GM12878 (cell line): Measurements from ENCODE around the gene GRM7. TPM values are rescaled to one million over a fixed set of nuclear protein-coding genes. Genes with fewer than 3 reads are reported as not detected.

ENCODE experiments used
- ATAC-seq: fragments of 200-7000 bp; cut with Tn5 transposase; 3 replicates; pipeline ENCODE4 v1.9.1; 2020; ENCODE audit warnings: mild to moderate bottlenecking, moderate library complexity
- BruUV-seq: library from RNA; stranded (reverse); fragments of 400-500 nt; replicated peaks from 2 replicates; lab custom pipeline; 2021; lab: Mats Ljungman, UMichigan
- CTCF ChIA-PET: fragments of 300-600 bp; sonication (Branson Sonifier 250); formaldehyde crosslinking; extraction: SDS; loops from one replicate; lab custom pipeline; 2021; ENCODE audit warnings: inconsistent platforms; lab: Yijun Ruan, JAX
- POLR2A ChIA-PET: fragments of 350-600 bp; formaldehyde crosslinking; extraction: SDS; loops from one replicate; lab custom pipeline; 2021; ENCODE audit warnings: inconsistent platforms; lab: Charles Lee
- RAD21 ChIA-PET: fragments of 300-600 bp; sonication (Branson Sonifier 250); formaldehyde crosslinking; loops from one replicate; lab custom pipeline; 2023; ENCODE audit warnings: antibody characterized with exemption; ENCODE audit not compliant: unreplicated experiment; lab: Charles Lee
- SMC1A ChIA-PET: fragments of 300-600 bp; sonication (Branson Sonifier 250); formaldehyde crosslinking; loops from one replicate; lab custom pipeline; 2023; ENCODE audit not compliant: unreplicated experiment, uncharacterized antibody; lab: Charles Lee
- DNase-seq: peaks from one replicate; pipeline ENCODE4 v3.0.0-alpha.2; 2011; ENCODE audit warnings: low read depth, low spot score
- FAIRE-seq: peaks from 3 replicates; lab custom pipeline; 2011; peaks lifted over from hg19 to GRCh38; lab: Jason Lieb, UNC
- H2AFZ ChIP-seq: 2 replicates; pipeline ENCODE4 v1.6.0; 2011; ENCODE audit warnings: low read depth, low read length, control low read depth; ENCODE audit not compliant: control insufficient read depth
- H3K27ac ChIP-seq: 2 replicates; pipeline ENCODE4 v1.5.1; 2011; ENCODE audit warnings: control low read depth; ENCODE audit not compliant: control insufficient read depth, insufficient read depth
- H3K27me3 ChIP-seq, 2 experiments: replicated peaks in 1 of 2; 2 replicates each; pipeline versions ENCODE4 v1.6.0 to v1.6.1; 2011; ENCODE audit warnings: low read length in 1 of 2; ENCODE audit not compliant: control insufficient read depth in 2 of 2, insufficient read depth in 2 of 2
- H3K36me3 ChIP-seq, 2 experiments: 2 replicates each; pipeline ENCODE4 v1.5.1; 2011; ENCODE audit warnings: low read length in 1 of 2; ENCODE audit not compliant: control insufficient read depth in 2 of 2, insufficient read depth in 2 of 2
- H3K4me1 ChIP-seq: 2 replicates; pipeline ENCODE4 v1.6.1; 2011; ENCODE audit warnings: mild to moderate bottlenecking, low read length, moderate library complexity, mixed read lengths; ENCODE audit not compliant: control insufficient read depth, insufficient read depth
- H3K4me2 ChIP-seq: 2 replicates; pipeline ENCODE4 v1.6.0; 2011; ENCODE audit warnings: control low read depth; ENCODE audit not compliant: control insufficient read depth, insufficient read depth
- H3K4me3 ChIP-seq: fragments of 200-600 bp; sonication (generic); 2 replicates; pipeline ENCODE4 v1.5.1; 2016
- H3K79me2 ChIP-seq: 2 replicates; pipeline ENCODE4 v1.6.0; 2011; ENCODE audit warnings: low read length; ENCODE audit not compliant: control insufficient read depth, insufficient read depth
- H3K9ac ChIP-seq: 2 replicates; pipeline ENCODE4 v1.8.0; 2011; ENCODE audit warnings: low read length, control low read depth, mixed read lengths; ENCODE audit not compliant: control insufficient read depth, insufficient read depth
- H3K9me3 ChIP-seq: replicated peaks from 3 replicates; pipeline ENCODE4 v1.5.1; 2011; ENCODE audit warnings: mild to moderate bottlenecking, low read length; ENCODE audit not compliant: control insufficient read depth, insufficient read depth
- H4K20me1 ChIP-seq: 2 replicates; pipeline ENCODE4 v1.6.0; 2011; ENCODE audit not compliant: control insufficient read depth, insufficient read depth
- ATF7 ChIP-seq: fragments of 450-650 bp; IDR thresholded peaks from 2 replicates; pipeline ENCODE4 v1.6.1; 2016; ENCODE audit warnings: low read depth, mild to moderate bottlenecking
- BACH1 ChIP-seq: fragments of 450-650 bp; IDR thresholded peaks from 2 replicates; pipeline ENCODE4 v1.6.1; 2017; ENCODE audit warnings: mild to moderate bottlenecking, borderline replicate concordance
- CHD1 ChIP-seq: IDR thresholded peaks from 2 replicates; pipeline ENCODE4 v1.6.1; 2012; ENCODE audit warnings: low read depth, low read length, improper control_type of control experiment
- ESRRA ChIP-seq: IDR thresholded peaks from 2 replicates; pipeline ENCODE4 v1.6.1; 2012; ENCODE audit warnings: mild to moderate bottlenecking, low read length, improper control_type of control experiment
- KLF5 ChIP-seq: fragments of 450-650 bp; IDR thresholded peaks from 2 replicates; pipeline ENCODE4 v1.6.1; 2014; ENCODE audit warnings: mild to moderate bottlenecking; ENCODE audit not compliant: partially characterized antibody
- MYB ChIP-seq: fragments of 150-350 bp; IDR thresholded peaks from 2 replicates; pipeline ENCODE4 v1.6.1; 2014; ENCODE audit warnings: mild to moderate bottlenecking, low read depth, low read length, borderline replicate concordance
- POLR2AphosphoS5 ChIP-seq: IDR thresholded peaks from 2 replicates; pipeline ENCODE4 v1.6.1; 2011; ENCODE audit warnings: mild to moderate bottlenecking, low read length, inconsistent platforms
- POU2F2 ChIP-seq: IDR thresholded peaks from 3 replicates; pipeline ENCODE4 v1.6.1; 2011; ENCODE audit warnings: low read depth, mild to moderate bottlenecking, low read length, borderline replicate concordance
- SMAD5 ChIP-seq: IDR thresholded peaks from 2 replicates; pipeline ENCODE4 v1.6.1; 2016; ENCODE audit warnings: antibody characterized with exemption, low read depth
- SMARCA5 ChIP-seq: fragments of 450-650 bp; IDR thresholded peaks from 2 replicates; pipeline ENCODE4 v1.6.1; 2017; ENCODE audit warnings: mild to moderate bottlenecking
- SREBF1 ChIP-seq: IDR thresholded peaks from 2 replicates; pipeline ENCODE4 v1.6.1; 2012; ENCODE audit warnings: mild to moderate bottlenecking, low read length
- SRF ChIP-seq, 2 experiments: IDR thresholded peaks; 2 replicates each; pipeline ENCODE4 v1.6.1; 2011; ENCODE audit warnings: low read depth in 2 of 2, low read length in 2 of 2, mild to moderate bottlenecking in 1 of 2, moderate library complexity in 1 of 2
- TARDBP ChIP-seq: IDR thresholded peaks from 2 replicates; pipeline ENCODE4 v1.6.1; 2016; ENCODE audit warnings: borderline replicate concordance
- ZBTB4 ChIP-seq: fragments of 450-650 bp; formaldehyde crosslinking; IDR thresholded peaks from 2 replicates; pipeline ENCODE4 v1.4.0; 2022; ENCODE audit warnings: mild to moderate bottlenecking, moderate library complexity
- ZNF274 ChIP-seq: IDR thresholded peaks from one replicate; pipeline ENCODE4 v1.8.0; 2011; ENCODE audit not compliant: insufficient read length, insufficient read depth
- ZNF384 ChIP-seq: IDR thresholded peaks from 2 replicates; pipeline ENCODE4 v1.6.1; 2012; ENCODE audit warnings: low read depth, mild to moderate bottlenecking, low read length, improper control_type of control experiment, borderline replicate concordance
- ZZZ3 ChIP-seq: IDR thresholded peaks from 2 replicates; pipeline ENCODE4 v1.6.1; 2011; ENCODE audit warnings: low read depth; ENCODE audit not compliant: control insufficient read depth, insufficient read length
- WGBS: methylation state at CpG from one replicate; pipeline ENCODE4 v1.1.6; 2016; ENCODE audit warnings: low lambda C conversion rate; ENCODE audit not compliant: insufficient replicate concordance, insufficient coverage; ENCODE audit errors: missing lambda C conversion rate; 5-methylcytosine and 5-hydroxymethylcytosine counted together
- in situ Hi-C: fragments of 300-500 bp; cut with MboI; formaldehyde crosslinking; loops from 9 replicates; pipeline ENCODE4 v1.14.3; 2018; ENCODE audit warnings: mixed read lengths
- intact Hi-C: fragments of 100-400 bp; cut with micrococcal nuclease; formaldehyde crosslinking; loops from one replicate; pipeline ENCODE4 v1.14.2; 2022; ENCODE audit not compliant: unreplicated experiment
- polyA plus RNA-seq, 11 experiments: library from polyadenylated mRNA; depleted of rRNA in 4 of 11; unstranded in 6 of 11; stranded (reverse) in 5 of 11; fragments of >200 nt; fragmentation: Nextera tagmentation in 4 of 11; fragmentation: Illumina TruSeq in 1 of 11; extraction: Ambion mirVana in 4 of 11; extraction: Trizol in 1 of 11; gene quantifications; 1 replicate in 1 of 11; 2 replicates in 10 of 11; pipeline versions ENCODE4 v1.2.1 to v1.2.3, GENCODE V29; 2011 to 2016; ENCODE audit warnings: inconsistent platforms in 2 of 11, missing spikeins in 2 of 11, low read depth in 1 of 11
- total RNA-seq, 4 experiments: library from RNA; depleted of rRNA in 3 of 4; stranded (reverse); fragments of >200 nt in 3 of 4; fragmentation: Illumina TruSeq in 1 of 4; extraction: Trizol in 1 of 4; gene quantifications; 2 replicates each; pipeline versions ENCODE4 v1.2.1 to v1.2.3, GENCODE V29; 2013 to 2021
- TF ChIP-seq, protein P1 (sequence below): fragments of 450-650 bp; formaldehyde crosslinking; IDR thresholded peaks from 2 replicates; pipeline ENCODE4 v1.4.0; 2020; ENCODE audit warnings: mild to moderate bottlenecking, moderate library complexity

GRM7 gene
- total and polyA plus RNA-seq, 10 of the 15 experiments (the other 5 are each of a cell fraction or from before 2014, with no cell fraction given), result not detected

GRCh38 chr3:7254251-7254650, 393.3 kb downstream of the GRM7 start:
- TF ChIP-seq SMARCA5 (no peak), BACH1 (no peak), CHD1 (no peak), KLF5 (no peak), POLR2AphosphoS5 (no peak), TARDBP (no peak), SRF (IDR thresholded peaks at IDR 0.05; ENCODE audit: low read depth in 2 of 2, low read length in 2 of 2) (no peak), ZBTB4 (CRISPR knock-in tag) (no peak), ESRRA (no peak), SREBF1 (no peak), ATF7 (no peak), SMAD5 (no peak), POU2F2 (no peak), MYB (no peak), ZNF384 (no peak), ZZZ3 (no peak), ZNF274 (no peak)
- TF ChIP-seq, protein P1, sequence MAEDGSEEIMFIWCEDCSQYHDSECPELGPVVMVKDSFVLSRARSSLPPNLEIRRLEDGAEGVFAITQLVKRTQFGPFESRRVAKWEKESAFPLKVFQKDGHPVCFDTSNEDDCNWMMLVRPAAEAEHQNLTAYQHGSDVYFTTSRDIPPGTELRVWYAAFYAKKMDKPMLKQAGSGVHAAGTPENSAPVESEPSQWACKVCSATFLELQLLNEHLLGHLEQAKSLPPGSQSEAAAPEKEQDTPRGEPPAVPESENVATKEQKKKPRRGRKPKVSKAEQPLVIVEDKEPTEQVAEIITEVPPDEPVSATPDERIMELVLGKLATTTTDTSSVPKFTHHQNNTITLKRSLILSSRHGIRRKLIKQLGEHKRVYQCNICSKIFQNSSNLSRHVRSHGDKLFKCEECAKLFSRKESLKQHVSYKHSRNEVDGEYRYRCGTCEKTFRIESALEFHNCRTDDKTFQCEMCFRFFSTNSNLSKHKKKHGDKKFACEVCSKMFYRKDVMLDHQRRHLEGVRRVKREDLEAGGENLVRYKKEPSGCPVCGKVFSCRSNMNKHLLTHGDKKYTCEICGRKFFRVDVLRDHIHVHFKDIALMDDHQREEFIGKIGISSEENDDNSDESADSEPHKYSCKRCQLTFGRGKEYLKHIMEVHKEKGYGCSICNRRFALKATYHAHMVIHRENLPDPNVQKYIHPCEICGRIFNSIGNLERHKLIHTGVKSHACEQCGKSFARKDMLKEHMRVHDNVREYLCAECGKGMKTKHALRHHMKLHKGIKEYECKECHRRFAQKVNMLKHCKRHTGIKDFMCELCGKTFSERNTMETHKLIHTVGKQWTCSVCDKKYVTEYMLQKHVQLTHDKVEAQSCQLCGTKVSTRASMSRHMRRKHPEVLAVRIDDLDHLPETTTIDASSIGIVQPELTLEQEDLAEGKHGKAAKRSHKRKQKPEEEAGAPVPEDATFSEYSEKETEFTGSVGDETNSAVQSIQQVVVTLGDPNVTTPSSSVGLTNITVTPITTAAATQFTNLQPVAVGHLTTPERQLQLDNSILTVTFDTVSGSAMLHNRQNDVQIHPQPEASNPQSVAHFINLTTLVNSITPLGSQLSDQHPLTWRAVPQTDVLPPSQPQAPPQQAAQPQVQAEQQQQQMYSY, result no peak
- intact Hi-C loops, result no loop called here
- no TSS peak for BruUV-seq

More at GRCh38 chr3:7254251-7254650, 393.3 kb downstream of the GRM7 start:
- no peak overlapping the region for H3K4me2 ChIP-seq
- H3K27me3 ChIP-seq, result no peaks in the 10 kb centered on the region
- WGBS, result 36% methylated on average over 2 of the region's 2 CpGs
- H3K27ac ChIP-seq, result no peak overlapping the region
- H3K9me3 ChIP-seq, result no peaks in the 10 kb centered on the region
- SMC1A ChIA-PET, result interaction anchor here (0.6 kb wide), 1 partner anchor 71 kb away, joined by 3 read pairs; no protein-coding TSS in a partner anchor
- no peak overlapping the region for H3K9ac ChIP-seq
- no peaks in the 10 kb centered on the region for H3K36me3 ChIP-seq
- H2AFZ ChIP-seq, result no peak overlapping the region
- in situ Hi-C loops, result no loop called here
- no peaks in the 10 kb centered on the region for H3K79me2 ChIP-seq
- no peak overlapping the region for H3K4me3 ChIP-seq
- ATAC-seq (no peak), FAIRE-seq (no peak), DNase-seq (no peak)
- POLR2A ChIA-PET, result no interaction called here
- no peaks in the 10 kb centered on the region for H4K20me1 ChIP-seq
- no peaks in the 10 kb centered on the region for H3K4me1 ChIP-seq
- RAD21 ChIA-PET, result no interaction called here
- CTCF ChIA-PET, result interaction anchor here (0.7 kb wide), 1 partner anchor 723 kb away, joined by 3 read pairs; no protein-coding TSS in a partner anchor
